DOHH2 (cell line): ENCODE data around the gene THRAP3.

Experiments used
- CTCF ChIP-seq: fragments of 200-600 bp; sonication (generic); IDR thresholded peaks from one replicate; pipeline ENCODE4 v1.5.1; 2014; ENCODE audit warnings: antibody characterized with exemption, mild to moderate bottlenecking, low read depth, low read length; ENCODE audit not compliant: poor library complexity, severe bottlenecking
- EZH2phosphoT487 ChIP-seq: fragments of 200-600 bp; sonication (generic); IDR thresholded peaks from 2 replicates; pipeline ENCODE4 v1.6.1; 2017; ENCODE audit warnings: borderline replicate concordance, mild to moderate bottlenecking, antibody characterized with exemption, low read length, moderate library complexity, mixed read lengths

GRCh38 chr1:36179220-36179600 lies 45.0 kb upstream of the THRAP3 start:
- TF ChIP-seq EZH2phosphoT487 (no peak), CTCF (no peak)
